HEK293 (cell line): ENCODE data around the gene KLHL6.

ENCODE experiments used
- CTCF ChIA-PET: fragments of 350-600 bp; formaldehyde crosslinking; extraction: SDS; loops from one replicate; lab custom pipeline; 2021; ENCODE audit warnings: antibody characterized with exemption; lab: Yijun Ruan, JAX
- POLR2A ChIA-PET: fragments of 300-600 bp; formaldehyde crosslinking; extraction: SDS; loops from one replicate; lab custom pipeline; 2020; ENCODE audit warnings: antibody characterized with exemption, inconsistent platforms; lab: Yijun Ruan, JAX
- H3K27ac ChIP-seq: fragments of 200-500 bp; sonication (Bioruptor generic); 2 replicates; pipeline ENCODE4 v1.5.1; 2014; ENCODE audit warnings: low read depth, low read length, control low read depth, inconsistent platforms; ENCODE audit errors: extremely low read depth
- H3K36me3 ChIP-seq, 2 experiments: fragments of 200-500 bp in 1 of 2; sonication (Bioruptor generic) in 1 of 2; 1 replicate in 1 of 2; 2 replicates in 1 of 2; pipeline ENCODE4 v1.5.1; 2014 to 2017; ENCODE audit warnings: inconsistent platforms in 2 of 2, low read length in 2 of 2; ENCODE audit not compliant: control insufficient read depth in 2 of 2, insufficient read depth in 1 of 2
- H3K4me1 ChIP-seq: fragments of 200-500 bp; sonication (Bioruptor generic); 2 replicates; pipeline ENCODE4 v1.5.1; 2014; ENCODE audit warnings: mild to moderate bottlenecking, low read length, inconsistent platforms; ENCODE audit not compliant: control insufficient read depth, insufficient read depth
- H3K4me3 ChIP-seq: 2 replicates; pipeline ENCODE4 v1.5.1; 2011; ENCODE audit warnings: low read depth, mild to moderate bottlenecking, control low read depth, low read length, moderate library complexity
- H3K9me3 ChIP-seq: fragments of 200-500 bp; sonication (Bioruptor generic); 2 replicates; pipeline ENCODE4 v1.5.1; 2014; ENCODE audit warnings: low read depth, low read length, inconsistent platforms; ENCODE audit not compliant: control insufficient read depth, insufficient read depth
- GFI1B ChIP-seq: fragments of 450-650 bp; formaldehyde crosslinking; IDR thresholded peaks from 2 replicates; pipeline ENCODE4 v1.5.1; 2016; ENCODE audit warnings: missing biosample characterization, missing genetic modification characterization
- HOXC10 ChIP-seq: sonication (generic); formaldehyde crosslinking; IDR thresholded peaks from 2 replicates; pipeline ENCODE4 v1.8.1; 2023; ENCODE audit warnings: mild to moderate bottlenecking, missing genetic modification reagents
- PRDM2 ChIP-seq: fragments of 450-650 bp; formaldehyde crosslinking; IDR thresholded peaks from 2 replicates; pipeline ENCODE4 v1.5.1; 2016; ENCODE audit warnings: missing biosample characterization, missing genetic modification characterization, borderline replicate concordance
- SP3 ChIP-seq: fragments of 450-650 bp; formaldehyde crosslinking; IDR thresholded peaks from 2 replicates; pipeline ENCODE4 v1.5.1; 2016; ENCODE audit warnings: missing biosample characterization, missing genetic modification characterization
- SP7 ChIP-seq: fragments of 450-650 bp; formaldehyde crosslinking; IDR thresholded peaks from 2 replicates; pipeline ENCODE4 v1.5.1; 2016; ENCODE audit warnings: missing biosample characterization, missing genetic modification characterization
- ZBTB20 ChIP-seq: fragments of 450-650 bp; formaldehyde crosslinking; IDR thresholded peaks from 2 replicates; pipeline ENCODE4 v1.5.1; 2016; ENCODE audit warnings: missing biosample characterization, missing genetic modification characterization
- ZFHX2 ChIP-seq: fragments of 450-650 bp; formaldehyde crosslinking; conservative IDR thresholded peaks from 2 replicates; pipeline ENCODE4 v1.5.1; 2016; ENCODE audit warnings: missing biosample characterization, missing genetic modification characterization
- ZNF138 ChIP-seq: fragments of 450-650 bp; formaldehyde crosslinking; IDR thresholded peaks from 2 replicates; pipeline ENCODE4 v1.5.1; 2016; ENCODE audit warnings: missing biosample characterization, missing genetic modification characterization, borderline replicate concordance
- ZNF16 ChIP-seq: fragments of 450-650 bp; formaldehyde crosslinking; IDR thresholded peaks from 2 replicates; pipeline ENCODE4 v1.5.1; 2016; ENCODE audit warnings: low read depth, missing biosample characterization, missing genetic modification characterization
- ZNF2 ChIP-seq: fragments of 450-650 bp; formaldehyde crosslinking; IDR thresholded peaks from 2 replicates; pipeline ENCODE4 v1.5.1; 2016; ENCODE audit warnings: missing biosample characterization, missing genetic modification characterization
- ZNF214 ChIP-seq: fragments of 450-650 bp; formaldehyde crosslinking; IDR thresholded peaks from 2 replicates; pipeline ENCODE4 v1.5.1; 2017; ENCODE audit warnings: missing biosample characterization, mild to moderate bottlenecking, missing genetic modification characterization, borderline replicate concordance
- ZNF23 ChIP-seq: fragments of 450-650 bp; formaldehyde crosslinking; IDR thresholded peaks from 2 replicates; pipeline ENCODE4 v1.5.1; 2016; ENCODE audit warnings: missing biosample characterization, missing genetic modification characterization, borderline replicate concordance
- ZNF302 ChIP-seq: fragments of 450-650 bp; formaldehyde crosslinking; IDR thresholded peaks from 2 replicates; pipeline ENCODE4 v1.5.1; 2016; ENCODE audit warnings: missing biosample characterization, missing genetic modification characterization, low read depth
- ZNF324 ChIP-seq: fragments of 450-650 bp; formaldehyde crosslinking; IDR thresholded peaks from 2 replicates; pipeline ENCODE4 v1.5.1; 2016; ENCODE audit warnings: missing biosample characterization, missing genetic modification characterization
- ZNF350 ChIP-seq: fragments of 450-650 bp; formaldehyde crosslinking; IDR thresholded peaks from 2 replicates; pipeline ENCODE4 v1.5.0; 2017; ENCODE audit warnings: missing biosample characterization, mild to moderate bottlenecking, missing genetic modification characterization
- ZNF501 ChIP-seq: fragments of 450-650 bp; formaldehyde crosslinking; IDR thresholded peaks from 2 replicates; pipeline ENCODE4 v1.5.1; 2016; ENCODE audit warnings: missing biosample characterization, missing genetic modification characterization
- ZNF510 ChIP-seq: fragments of 450-650 bp; formaldehyde crosslinking; IDR thresholded peaks from 2 replicates; pipeline ENCODE4 v1.5.1; 2018; ENCODE audit warnings: mild to moderate bottlenecking, missing genetic modification characterization, missing biosample characterization; ENCODE audit not compliant: insufficient replicate concordance
- ZNF692 ChIP-seq: fragments of 450-650 bp; formaldehyde crosslinking; IDR thresholded peaks from 2 replicates; pipeline ENCODE4 v1.5.1; 2016; ENCODE audit warnings: missing biosample characterization, missing genetic modification characterization
- ZNF792 ChIP-seq: fragments of 450-650 bp; formaldehyde crosslinking; IDR thresholded peaks from 2 replicates; pipeline ENCODE4 v1.5.1; 2016; ENCODE audit warnings: missing biosample characterization, missing genetic modification characterization
- ZNF830 ChIP-seq: fragments of 450-650 bp; IDR thresholded peaks from 2 replicates; pipeline ENCODE4 v1.5.0; 2018; ENCODE audit warnings: missing biosample characterization, missing genetic modification characterization, low read depth, mild to moderate bottlenecking, moderate library complexity
- ZSCAN18 ChIP-seq: fragments of 450-650 bp; formaldehyde crosslinking; IDR thresholded peaks from 2 replicates; pipeline ENCODE4 v1.5.1; 2016; ENCODE audit warnings: missing biosample characterization, missing genetic modification characterization
- ZXDB ChIP-seq: fragments of 450-650 bp; formaldehyde crosslinking; IDR thresholded peaks from 2 replicates; pipeline ENCODE4 v1.5.1; 2016; ENCODE audit warnings: missing biosample characterization, missing genetic modification characterization

The KLHL6 gene

GRCh38 chr3:183502237-183503181 lies 53.0 kb downstream of the KLHL6 start:
- no peak for TF ChIP-seq ZNF302
- TF ChIP-seq ZSCAN18 (tag by site-specific recombination): no peak
- no peak for TF ChIP-seq ZNF830 (tag by site-specific recombination)
- TF ChIP-seq SP7 (tag by site-specific recombination): no peak
- no peak for TF ChIP-seq ZNF2 (tag by site-specific recombination)
- no peak for TF ChIP-seq ZXDB (tag by site-specific recombination)
- TF ChIP-seq ZNF501 (tag by site-specific recombination): no peak
- no peak for TF ChIP-seq ZNF23 (tag by site-specific recombination)
- no peak for TF ChIP-seq ZNF692 (tag by site-specific recombination)
- no peak for TF ChIP-seq GFI1B (tag by site-specific recombination)
- TF ChIP-seq ZBTB20 (tag by site-specific recombination): no peak
- TF ChIP-seq ZNF16 (tag by site-specific recombination): no peak
- TF ChIP-seq ZNF792 (tag by site-specific recombination): no peak
- Histone ChIP-seq H3K9me3 (no peaks in the 10 kb centered on the region), H3K4me1 (no peaks in the 10 kb centered on the region), H3K27ac (no peak overlapping the region), H3K36me3 (no peaks in the 10 kb centered on the region), H3K4me3 (no peak overlapping the region)
- POLR2A ChIA-PET: no interaction called here
- CTCF ChIA-PET: interaction anchor here (0.5 kb wide), 1 partner anchor 593 kb away, joined by 3 read pairs; no protein-coding TSS in a partner anchor

- TF ChIP-seq HOXC10 (CRISPR knock-in tag) (no peak), ZFHX2 (no peak), ZNF510 (tag by site-specific recombination) (no peak), SP3 (tag by site-specific recombination) (no peak), ZNF350 (tag by site-specific recombination) (no peak)
- no peaks in the 10 kb centered on the region for H3K4me1 ChIP-seq
- H3K9me3 ChIP-seq: no peaks in the 10 kb centered on the region
- no peaks in the 10 kb centered on the region for H3K36me3 ChIP-seq
- ChIA-PET CTCF (no interaction called here), POLR2A (no interaction called here)
- H3K27ac ChIP-seq: no peak overlapping the region
- no peak overlapping the region for H3K4me3 ChIP-seq
Measured at GRCh38 chr3:183500981-183501704, 54.4 kb downstream of the KLHL6 start.

GRCh38 chr3:183500319-183500718 lies 55.2 kb downstream of the KLHL6 start:
- POLR2A ChIA-PET: no interaction called here
- Histone ChIP-seq H3K36me3 (no peaks in the 10 kb centered on the region), H3K4me1 (no peaks in the 10 kb centered on the region), H3K27ac (no peak overlapping the region), H3K9me3 (no peaks in the 10 kb centered on the region), H3K4me3 (no peak overlapping the region)
- CTCF ChIA-PET: no interaction called here
- TF ChIP-seq PRDM2: no peak
- TF ChIP-seq ZNF138 (tag by site-specific recombination): no peak
- no peak for TF ChIP-seq ZNF324 (tag by site-specific recombination)
- no peak for TF ChIP-seq ZNF214
